Body of pancreas (tissue), 4 donors: ENCODE measurements around the gene GDPD5.

Experiments
- CTCF ChIP-seq, 7 experiments: fragments of 450-650 bp in 4 of 7; fragments of 200-600 bp in 3 of 7; sonication (generic) in 3 of 7; IDR thresholded peaks; one replicate each; pipeline ENCODE4 v1.5.1; 2016 to 2019; ENCODE audit warnings: antibody characterized with exemption in 7 of 7
- POLR2A ChIP-seq, 3 donors: fragments of 450-650 bp; IDR thresholded peaks; one replicate each; pipeline ENCODE4 v1.6.1; 2016; ENCODE audit warnings: antibody characterized with exemption in 3 of 3, mild to moderate bottlenecking in 2 of 3

GRCh38 chr11:75473684-75474083, 52.1 kb downstream of the GDPD5 start:
- no peak for TF ChIP-seq CTCF (IDR thresholded peaks at IDR 0.05)
- TF ChIP-seq POLR2A (IDR thresholded peaks at IDR 0.05): no peak
